Stimulated activated CD8-positive, alpha-beta memory T cell treated with anti-CD3 and anti-CD28 coated beads, Interleukin-2, amount 100 ng/mL, for 1 hour (primary cell): ENCODE results near the gene AURKAIP1.
"Not testable (repeated sequence)": the region's sequence is repeated elsewhere in the genome, so short reads cannot be mapped to it uniquely, and the experiment has no call there.

Experiments
- DNase-seq, 2 donors: peaks; one replicate each; pipeline ENCODE4 v3.0.0-alpha.2; 2020; ENCODE audit warnings: low read depth in 2 of 2

Gene AURKAIP1

DNA sequence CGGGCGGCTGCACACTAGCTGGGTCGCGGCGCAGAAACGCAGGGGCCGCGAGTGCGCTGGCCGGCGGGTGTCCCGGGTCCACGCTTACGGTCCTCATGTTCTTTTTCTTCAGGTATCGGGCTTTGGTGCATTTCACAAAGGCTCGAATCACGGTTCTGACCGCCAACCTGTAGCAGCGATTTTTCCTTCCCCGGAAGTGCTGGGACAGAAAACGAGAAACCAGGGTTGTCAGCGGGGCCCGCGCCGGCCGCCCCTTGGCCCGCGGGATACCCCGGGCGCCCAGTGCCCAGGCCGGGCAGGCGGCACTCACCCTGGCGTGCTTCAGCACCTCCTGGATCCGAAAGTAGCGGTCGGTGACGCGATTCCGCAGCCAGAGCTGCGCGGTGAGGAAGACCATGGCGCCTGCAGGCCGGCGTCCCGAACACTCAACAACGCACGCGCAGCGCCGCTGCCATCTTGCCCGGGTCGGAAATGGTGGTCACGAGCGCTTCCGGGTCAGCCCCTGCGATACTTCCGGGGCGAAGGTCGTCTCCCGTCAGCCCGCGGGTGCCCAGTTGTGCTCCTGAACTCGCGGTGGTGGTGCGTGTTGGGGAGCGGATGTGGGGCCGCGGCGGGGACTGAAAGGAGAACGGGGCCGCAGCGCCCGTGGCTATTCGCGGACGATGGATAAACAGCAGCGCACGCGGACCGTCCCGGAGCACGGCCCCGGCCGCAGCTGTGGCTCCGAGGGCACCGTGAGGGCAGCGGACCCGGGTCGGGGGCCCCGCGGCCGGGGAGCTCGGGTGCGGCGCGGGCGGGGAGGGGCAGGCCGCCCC lies 32.0 kb upstream of the AURKAIP1 start, which contains the start of gene MRPL20:
TSS of gene MRPL20 (minus strand) at position 473 of the 815 bp plus-strand sequence. CDS start at position 397, 76 bp downstream.
- DNase-seq: peak; percentile 90 to 91

DNA sequence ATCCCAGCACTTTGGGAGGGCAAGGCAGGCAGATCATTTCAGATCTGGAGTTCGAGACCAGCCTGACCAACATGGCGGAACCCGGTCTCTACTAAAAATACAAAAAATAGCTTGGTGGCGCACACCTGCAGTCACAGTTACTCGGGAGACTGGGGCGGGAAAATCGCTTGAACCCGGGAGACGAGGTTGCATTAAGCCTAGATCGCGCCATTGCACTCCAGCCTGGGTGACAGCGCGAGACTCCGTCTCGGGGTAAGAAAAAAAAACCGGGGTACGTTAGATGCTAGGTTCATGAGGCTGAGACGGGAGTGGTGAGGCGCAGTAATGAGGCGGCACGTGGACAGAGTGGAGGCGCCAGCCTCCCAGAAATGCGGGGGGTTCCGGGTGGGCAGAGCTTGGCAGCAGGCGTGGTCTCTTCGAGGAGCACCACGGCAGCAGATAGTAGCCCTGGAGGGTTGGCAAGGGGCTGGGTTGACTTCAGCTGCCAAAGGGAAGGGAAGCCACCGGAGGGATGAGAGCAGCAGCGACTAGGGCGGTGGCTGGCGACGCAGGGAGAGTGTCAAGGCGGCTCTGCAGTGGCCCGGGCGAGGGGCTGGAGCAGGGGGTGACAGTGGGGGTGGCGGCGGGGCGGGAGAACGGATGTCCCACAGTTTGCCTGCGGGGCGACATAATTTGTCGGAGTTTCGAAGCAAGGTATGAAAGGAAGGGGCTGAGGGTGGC lies 31.3 kb upstream of the AURKAIP1 start:
- DNase-seq: no peak

DNA sequence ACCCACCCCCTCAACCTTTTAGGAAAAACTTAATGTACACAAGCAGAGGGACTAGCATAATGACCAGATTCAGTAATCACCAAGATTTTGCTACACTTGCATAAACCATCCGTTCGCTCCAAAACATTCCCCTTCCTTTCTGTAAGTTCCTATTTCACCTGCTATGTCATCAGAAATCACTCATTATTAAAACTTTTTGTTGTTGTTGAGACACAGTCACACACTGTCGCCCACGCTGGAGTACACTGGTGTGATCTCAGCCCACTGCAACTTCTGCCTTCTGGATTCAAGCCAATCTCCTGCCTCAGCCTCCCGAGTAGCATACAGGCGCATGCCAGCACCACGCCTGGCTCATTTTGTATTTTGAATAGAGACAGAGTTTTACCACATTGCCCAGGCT lies 28.6 kb upstream of the AURKAIP1 start:
- DNase-seq: no peak

- not testable (repeated sequence) for DNase-seq
These were observed 27.9 kb upstream of the AURKAIP1 start for GRCh38 chr1:1402901-1403392.

GRCh38 chr1:1402072-1402900 lies 27.3 kb upstream of the AURKAIP1 start:
- DNase-seq: no peak

- no peak for DNase-seq
These were observed 26.5 kb upstream of the AURKAIP1 start for GRCh38 chr1:1401457-1402010.

- DNase-seq: no peak
These were observed 25.8 kb upstream of the AURKAIP1 start for GRCh38 chr1:1400576-1401456.

- no peak for DNase-seq
These were observed 25.0 kb upstream of the AURKAIP1 start for GRCh38 chr1:1399872-1400575.

GRCh38 chr1:1399187-1399871 lies 24.3 kb upstream of the AURKAIP1 start, which contains the start of gene CCNL2:
Gene CCNL2, minus strand, starts transcription at chr1:1399335. Its CDS starts 29 bp downstream, at chr1:1399306.
- DNase-seq: peak; percentile 98

DNA sequence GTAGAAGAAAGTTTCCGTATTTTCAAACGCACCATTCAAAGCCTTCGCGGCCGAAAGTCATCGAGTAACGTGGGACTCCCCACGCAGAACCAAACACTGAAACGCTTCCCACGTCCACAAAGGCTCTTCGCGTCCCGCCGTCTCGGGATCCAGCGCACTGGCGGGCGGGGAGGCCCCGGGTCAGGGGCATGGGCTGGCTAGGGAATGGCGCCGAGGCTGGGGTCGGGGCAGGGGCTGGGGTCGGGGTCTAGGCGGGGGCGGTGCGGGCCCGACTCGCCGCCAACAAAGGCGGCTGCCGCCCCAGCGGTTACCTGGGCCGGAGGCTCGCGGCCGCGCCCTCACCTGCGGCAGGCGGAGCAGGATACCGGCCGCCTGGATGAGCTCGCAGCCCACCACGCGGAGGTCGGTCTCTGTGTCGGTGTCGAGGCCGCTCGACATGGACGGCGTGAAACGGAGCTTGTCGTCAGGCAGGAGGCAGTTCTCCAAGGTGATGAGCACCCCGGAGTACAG lies 23.7 kb upstream of the AURKAIP1 start:
- DNase-seq: no peak

GRCh38 chr1:1397839-1398523 lies 23.0 kb upstream of the AURKAIP1 start:
- no peak for DNase-seq

DNA sequence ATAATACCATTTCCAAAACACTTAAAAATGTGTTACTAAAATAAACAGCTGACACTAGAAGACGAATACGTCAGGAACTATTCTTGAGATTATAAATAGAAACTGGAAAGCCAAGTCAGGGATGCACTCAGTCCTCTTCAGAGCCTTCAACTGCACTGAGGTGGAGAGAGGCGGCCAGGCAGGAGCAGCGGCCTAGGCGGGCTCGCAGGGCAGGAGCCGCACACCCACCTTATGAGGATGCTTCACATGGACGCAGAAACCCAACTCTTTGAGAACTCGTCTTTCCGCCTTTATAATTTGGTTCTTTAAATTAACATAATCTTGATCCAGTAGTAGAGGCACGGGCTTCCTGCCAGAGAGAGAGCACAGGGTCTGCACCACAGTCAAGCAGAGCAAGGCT lies 20.2 kb upstream of the AURKAIP1 start:
- DNase-seq: no peak

GRCh38 chr1:1394116-1394515 lies 19.1 kb upstream of the AURKAIP1 start:
- no peak for DNase-seq

GRCh38 chr1:1393428-1393827 lies 18.4 kb upstream of the AURKAIP1 start:
- no peak for DNase-seq

- no peak for DNase-seq
These were observed 18.0 kb upstream of the AURKAIP1 start for GRCh38 chr1:1393014-1393413.

- no peak for DNase-seq
These were observed 16.2 kb upstream of the AURKAIP1 start for GRCh38 chr1:1391225-1391624.

DNA sequence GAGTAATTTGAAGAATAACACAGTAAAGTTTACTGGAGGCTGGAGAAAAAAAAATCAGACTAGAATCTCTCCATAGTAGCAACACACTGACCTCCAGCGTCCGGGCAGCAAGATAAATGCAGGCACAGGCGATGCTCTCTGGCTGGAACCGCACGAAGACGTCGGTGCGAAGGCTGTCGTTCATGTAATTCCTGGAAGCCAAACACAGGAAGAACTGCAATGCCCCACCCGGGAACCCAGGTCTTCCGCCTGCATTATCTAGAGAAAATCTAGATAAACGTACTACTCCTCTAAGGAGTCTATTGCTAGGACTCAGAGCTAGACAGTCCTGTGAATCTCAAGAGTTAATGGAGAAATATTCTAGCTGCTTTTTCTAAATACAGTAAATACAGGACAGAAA lies 15.7 kb upstream of the AURKAIP1 start:
- DNase-seq: no peak

DNA sequence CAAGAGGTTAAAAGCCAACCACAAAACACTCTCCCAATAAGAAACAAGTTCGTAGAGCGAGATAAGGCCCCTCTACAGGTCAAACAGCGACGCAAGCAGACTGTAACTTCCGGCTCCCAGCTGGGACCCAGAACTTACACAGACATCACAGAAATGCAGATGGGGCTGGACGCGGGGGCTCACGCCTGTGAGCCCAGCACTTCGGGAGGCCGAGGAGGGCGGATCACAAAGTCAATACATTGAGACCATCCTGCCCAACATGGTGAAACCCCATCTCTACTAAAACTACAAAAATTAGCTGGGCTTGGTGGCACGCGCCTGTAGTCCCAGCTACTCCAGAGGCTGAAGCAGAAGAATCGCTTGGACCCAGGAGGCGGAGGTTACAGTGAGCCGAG lies 13.1 kb upstream of the AURKAIP1 start:
- no peak for DNase-seq
